Endothelial cell of umbilical vein (primary cell): ENCODE data around the gene DGKG. TPM values are rescaled to one million over a fixed set of nuclear protein-coding genes. Genes with fewer than 3 reads are reported as not detected.

Source experiments
- BruUV-seq: library from RNA; stranded (reverse); fragments of 400-500 nt; replicated peaks from 2 replicates; lab custom pipeline; 2021; lab: Mats Ljungman, UMichigan
- CTCF ChIA-PET: fragments of 300-600, 350-600 bp; sonication (Branson Sonifier 250); formaldehyde crosslinking; loops from one replicate; lab custom pipeline; 2021; ENCODE audit warnings: antibody characterized with exemption, inconsistent platforms; lab: Charles Lee
- POLR2A ChIA-PET: fragments of 300-600, 350-600 bp; sonication (Branson Sonifier 250); formaldehyde crosslinking; loops from one replicate; lab custom pipeline; 2021; ENCODE audit warnings: antibody characterized with exemption, inconsistent platforms; lab: Charles Lee
- DNase-seq: peaks from one replicate; pipeline ENCODE4 v3.0.0-alpha.2; 2011; ENCODE audit warnings: low read depth, low spot score
- FAIRE-seq: peaks from 2 replicates; lab custom pipeline; 2011; peaks lifted over from hg19 to GRCh38; lab: Jason Lieb, UNC
- H2AFZ ChIP-seq: 2 replicates; pipeline ENCODE4 v1.6.0; 2012; ENCODE audit warnings: low read depth, low read length, control low read depth, inconsistent platforms
- H3K27ac ChIP-seq: 2 replicates; pipeline ENCODE4 v1.5.1; 2011; ENCODE audit warnings: low read depth, mild to moderate bottlenecking, control low read depth, low read length, moderate library complexity; ENCODE audit not compliant: insufficient read depth
- H3K27me3 ChIP-seq, 2 experiments: 2 replicates each; pipeline versions ENCODE4 v1.6.0 to v1.6.1; 2011; ENCODE audit warnings: low read length in 2 of 2, mixed read lengths in 1 of 2; ENCODE audit not compliant: control insufficient read depth in 2 of 2, insufficient read depth in 2 of 2
- H3K36me3 ChIP-seq, 2 experiments: 2 replicates in 1 of 2; 3 replicates in 1 of 2; pipeline ENCODE4 v1.5.1; 2011; ENCODE audit warnings: low read length in 2 of 2, mild to moderate bottlenecking in 1 of 2, moderate library complexity in 1 of 2; ENCODE audit not compliant: control insufficient read depth in 2 of 2, insufficient read depth in 2 of 2; ENCODE audit errors: extremely low read depth in 1 of 2
- H3K4me1 ChIP-seq: 3 replicates; pipeline ENCODE4 v1.5.1; 2011; ENCODE audit warnings: mild to moderate bottlenecking, low read length; ENCODE audit not compliant: control insufficient read depth, insufficient read depth; ENCODE audit errors: extremely low read depth
- H3K4me2 ChIP-seq: 2 replicates; pipeline ENCODE4 v1.6.1; 2011; ENCODE audit warnings: low read length, control low read depth, mixed read lengths; ENCODE audit not compliant: insufficient read depth
- H3K4me3 ChIP-seq, 3 experiments: fragments of 200-600 bp in 1 of 3; sonication (generic), shearing (Covaris generic) in 1 of 3; replicated peaks in 1 of 3; 2 replicates each; pipeline ENCODE4 v1.5.1; 2011 to 2016; ENCODE audit warnings: control low read depth in 3 of 3, low read length in 3 of 3, mild to moderate bottlenecking in 2 of 3, inconsistent platforms in 1 of 3, low read depth in 1 of 3, moderate library complexity in 1 of 3; ENCODE audit not compliant: insufficient read depth in 1 of 3
- H3K79me2 ChIP-seq: 2 replicates; pipeline ENCODE4 v1.6.0; 2012; ENCODE audit warnings: low read length, inconsistent platforms; ENCODE audit not compliant: control insufficient read depth, insufficient read depth
- H3K9ac ChIP-seq: replicated peaks from 2 replicates; pipeline ENCODE3; 2011; ENCODE audit warnings: low read length, control low read depth; ENCODE audit not compliant: insufficient read depth; ENCODE audit errors: extremely low read depth
- H3K9me1 ChIP-seq: replicated peaks from 3 replicates; pipeline ENCODE4 v1.6.0; 2011; ENCODE audit warnings: mild to moderate bottlenecking, low read length; ENCODE audit not compliant: control insufficient read depth, insufficient read depth; ENCODE audit errors: extremely low read depth
- H3K9me3 ChIP-seq: replicated peaks from 2 replicates; pipeline ENCODE4 v1.5.1; 2012; ENCODE audit warnings: low read length, inconsistent platforms; ENCODE audit not compliant: control insufficient read depth, insufficient read depth
- H4K20me1 ChIP-seq: replicated peaks from 2 replicates; pipeline ENCODE3; 2011; ENCODE audit warnings: mild to moderate bottlenecking, low read length; ENCODE audit not compliant: control insufficient read depth, insufficient read depth; ENCODE audit errors: extremely low read depth
- EZH2 ChIP-seq: IDR thresholded peaks from 2 replicates; pipeline ENCODE4 v1.6.1; 2012; ENCODE audit warnings: borderline replicate concordance, low read depth, mild to moderate bottlenecking, moderate library complexity, low read length, inconsistent platforms; ENCODE audit not compliant: severe bottlenecking
- FOS ChIP-seq: IDR thresholded peaks from 2 replicates; pipeline ENCODE4 v1.6.1; 2011; ENCODE audit warnings: mild to moderate bottlenecking, low read length, moderate library complexity, borderline replicate concordance; ENCODE audit not compliant: insufficient read depth
- GATA2 ChIP-seq: IDR thresholded peaks from 2 replicates; pipeline ENCODE4 v1.7.0; 2011; ENCODE audit warnings: low read depth, mild to moderate bottlenecking, moderate library complexity, mixed read lengths, low read length; ENCODE audit not compliant: insufficient read length, insufficient read depth
- JUN ChIP-seq: IDR thresholded peaks from 2 replicates; pipeline ENCODE4 v1.6.1; 2011; ENCODE audit warnings: borderline replicate concordance, low read depth; ENCODE audit not compliant: insufficient read length, insufficient read depth
- MYC ChIP-seq: IDR thresholded peaks from one replicate; pipeline ENCODE4 v1.6.1; 2011; ENCODE audit warnings: mild to moderate bottlenecking, low read depth, low read length
- POLR2A ChIP-seq: IDR thresholded peaks from 2 replicates; pipeline ENCODE4 v1.6.1; 2012; ENCODE audit warnings: low read depth, mild to moderate bottlenecking, control low read depth, low read length
- POLR2AphosphoS5 ChIP-seq: IDR thresholded peaks from 2 replicates; pipeline ENCODE4 v1.6.1; 2012; ENCODE audit warnings: low read depth, mild to moderate bottlenecking, control low read depth, low read length, moderate library complexity; ENCODE audit not compliant: insufficient read depth
- dilution Hi-C: fragments of 300-500 bp; cut with MboI; formaldehyde crosslinking; loops from one replicate; pipeline ENCODE4 v1.15.0; 2019; ENCODE audit warnings: low sequenced_read_pairs; ENCODE audit not compliant: extremely low pct_ligation_motif_present
- intact Hi-C: fragments of 100-400 bp; cut with micrococcal nuclease; formaldehyde crosslinking; loops from one replicate; pipeline ENCODE4 v1.10.0; 2022
- polyA plus RNA-seq, 4 experiments: library from polyadenylated mRNA; depleted of rRNA in 3 of 4; stranded (reverse) in 3 of 4; unstranded in 1 of 4; fragments of >200 nt; gene quantifications; 2 replicates each; pipeline versions ENCODE4 v1.2.1 to v1.2.3, GENCODE V29; 2011 to 2012; ENCODE audit warnings: missing spikeins in 1 of 4
- total RNA-seq: library from RNA; stranded (reverse); gene quantifications from 2 replicates; pipeline ENCODE4 v1.2.3, GENCODE V29; 2021
- TF ChIP-seq, protein P1 (sequence below), 2 donors: IDR thresholded peaks; 1 replicate in 1 of 2; 2 replicates in 1 of 2; pipeline ENCODE4 v1.5.1; 2011; ENCODE audit warnings: low read length in 2 of 2, mild to moderate bottlenecking in 2 of 2, moderate library complexity in 2 of 2, control low read depth in 1 of 2, inconsistent platforms in 1 of 2, low read depth in 1 of 2; ENCODE audit not compliant: insufficient read depth in 1 of 2; ENCODE audit errors: extremely low read depth in 1 of 2
- TF ChIP-seq, protein P2 (sequence below): IDR thresholded peaks from 2 replicates; pipeline ENCODE4 v1.6.1; 2011; ENCODE audit not compliant: insufficient read depth, insufficient read length

The DGKG gene
- total and polyA plus RNA-seq, 2 donors (not counting 3 experiments of a cell fraction or from before 2014, with no cell fraction given) = not detected

DNA sequence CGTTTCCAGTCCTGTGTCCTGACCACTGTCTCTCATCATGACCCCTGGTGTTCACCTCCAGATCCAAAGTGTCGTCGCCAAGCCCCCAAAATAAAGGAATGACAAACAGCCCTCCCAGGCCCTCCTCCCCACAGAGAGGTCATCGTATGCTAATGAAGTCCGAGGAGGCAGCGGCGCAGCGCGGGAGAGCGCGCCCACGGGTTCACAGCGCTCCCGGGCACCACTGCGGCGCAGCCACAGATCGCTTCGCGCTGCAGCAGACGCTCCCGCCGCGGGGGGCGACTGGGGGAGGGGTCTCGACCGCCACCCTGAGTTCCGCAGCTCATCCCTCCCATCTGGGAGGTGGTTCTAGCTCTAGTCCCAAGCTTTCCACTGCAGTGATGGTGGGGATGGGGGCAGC lies 1.3 kb downstream of the DGKG start:
- Histone ChIP-seq H3K4me1 (no peaks in the 10 kb centered on the region), H3K36me3 (no peaks in the 10 kb centered on the region), H3K9me3 (no peaks in the 10 kb centered on the region), H3K9me1 (no peaks in the 10 kb centered on the region), H3K27me3 (peaks cover 30 to 42% of the 10 kb centered on the region in 2 experiments), H3K27ac (no peak overlapping the region), H3K79me2 (no peaks in the 10 kb centered on the region), H3K9ac (no peak overlapping the region), H3K4me3 (no peak overlapping the region), H3K4me2 (no peak overlapping the region), H4K20me1 (no peaks in the 10 kb centered on the region), H2AFZ (no peak overlapping the region)
- BruUV-seq = no TSS peak
- ChIA-PET POLR2A (no interaction called here), CTCF (no interaction called here)
- no peak for DNase-seq
- intact Hi-C loops (no loop called here), dilution Hi-C loops (no loop called here)
- TF ChIP-seq, protein P1, sequence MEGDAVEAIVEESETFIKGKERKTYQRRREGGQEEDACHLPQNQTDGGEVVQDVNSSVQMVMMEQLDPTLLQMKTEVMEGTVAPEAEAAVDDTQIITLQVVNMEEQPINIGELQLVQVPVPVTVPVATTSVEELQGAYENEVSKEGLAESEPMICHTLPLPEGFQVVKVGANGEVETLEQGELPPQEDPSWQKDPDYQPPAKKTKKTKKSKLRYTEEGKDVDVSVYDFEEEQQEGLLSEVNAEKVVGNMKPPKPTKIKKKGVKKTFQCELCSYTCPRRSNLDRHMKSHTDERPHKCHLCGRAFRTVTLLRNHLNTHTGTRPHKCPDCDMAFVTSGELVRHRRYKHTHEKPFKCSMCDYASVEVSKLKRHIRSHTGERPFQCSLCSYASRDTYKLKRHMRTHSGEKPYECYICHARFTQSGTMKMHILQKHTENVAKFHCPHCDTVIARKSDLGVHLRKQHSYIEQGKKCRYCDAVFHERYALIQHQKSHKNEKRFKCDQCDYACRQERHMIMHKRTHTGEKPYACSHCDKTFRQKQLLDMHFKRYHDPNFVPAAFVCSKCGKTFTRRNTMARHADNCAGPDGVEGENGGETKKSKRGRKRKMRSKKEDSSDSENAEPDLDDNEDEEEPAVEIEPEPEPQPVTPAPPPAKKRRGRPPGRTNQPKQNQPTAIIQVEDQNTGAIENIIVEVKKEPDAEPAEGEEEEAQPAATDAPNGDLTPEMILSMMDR (IDR thresholded peaks at IDR 0.05; ENCODE audit: extremely low read depth in 1 of 2, insufficient read depth in 1 of 2, low read depth in 1 of 2, low read length in 2 of 2) = no peak
- TF ChIP-seq EZH2 = no peak
- TF ChIP-seq, protein P2, sequence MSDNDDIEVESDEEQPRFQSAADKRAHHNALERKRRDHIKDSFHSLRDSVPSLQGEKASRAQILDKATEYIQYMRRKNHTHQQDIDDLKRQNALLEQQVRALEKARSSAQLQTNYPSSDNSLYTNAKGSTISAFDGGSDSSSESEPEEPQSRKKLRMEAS = no peak
- TF ChIP-seq POLR2AphosphoS5 = no peak
- no peak for TF ChIP-seq JUN
- TF ChIP-seq FOS = no peak
- no peak for TF ChIP-seq POLR2A
- TF ChIP-seq MYC = no peak
- TF ChIP-seq GATA2 = no peak
- FAIRE-seq = no peak
